ENCODE measurements around the gene NR2C2AP. TPM values are rescaled to one million over a fixed set of nuclear protein-coding genes. Genes with fewer than 3 reads are reported as not detected.

NR2C2AP gene
- total RNA-seq, 1 donor from 2014 or later: 12.9 TPM

DNA sequence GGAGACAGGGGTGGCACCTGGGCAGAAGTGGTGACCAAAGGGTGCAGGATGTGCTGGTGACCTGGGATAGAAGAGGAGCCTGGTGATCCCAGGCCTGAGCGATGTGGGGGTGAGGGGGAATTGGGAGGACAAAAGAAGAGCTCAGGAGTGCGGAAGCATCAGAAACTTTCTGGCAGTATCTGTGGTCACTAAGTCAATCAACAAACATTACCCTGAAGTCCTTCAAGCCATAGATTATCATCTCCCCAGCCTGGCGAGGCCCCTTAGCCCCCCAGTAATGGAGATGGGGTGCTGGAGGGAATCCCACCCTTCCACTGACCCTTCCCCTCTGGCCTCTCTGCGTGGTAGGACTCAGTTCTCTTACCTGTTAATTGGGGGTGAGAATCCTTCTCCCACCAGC, 43.7 kb downstream of the NR2C2AP start:
- no peaks in the 10 kb centered on the region for H3K4me1 ChIP-seq
- TF ChIP-seq, protein P1, sequence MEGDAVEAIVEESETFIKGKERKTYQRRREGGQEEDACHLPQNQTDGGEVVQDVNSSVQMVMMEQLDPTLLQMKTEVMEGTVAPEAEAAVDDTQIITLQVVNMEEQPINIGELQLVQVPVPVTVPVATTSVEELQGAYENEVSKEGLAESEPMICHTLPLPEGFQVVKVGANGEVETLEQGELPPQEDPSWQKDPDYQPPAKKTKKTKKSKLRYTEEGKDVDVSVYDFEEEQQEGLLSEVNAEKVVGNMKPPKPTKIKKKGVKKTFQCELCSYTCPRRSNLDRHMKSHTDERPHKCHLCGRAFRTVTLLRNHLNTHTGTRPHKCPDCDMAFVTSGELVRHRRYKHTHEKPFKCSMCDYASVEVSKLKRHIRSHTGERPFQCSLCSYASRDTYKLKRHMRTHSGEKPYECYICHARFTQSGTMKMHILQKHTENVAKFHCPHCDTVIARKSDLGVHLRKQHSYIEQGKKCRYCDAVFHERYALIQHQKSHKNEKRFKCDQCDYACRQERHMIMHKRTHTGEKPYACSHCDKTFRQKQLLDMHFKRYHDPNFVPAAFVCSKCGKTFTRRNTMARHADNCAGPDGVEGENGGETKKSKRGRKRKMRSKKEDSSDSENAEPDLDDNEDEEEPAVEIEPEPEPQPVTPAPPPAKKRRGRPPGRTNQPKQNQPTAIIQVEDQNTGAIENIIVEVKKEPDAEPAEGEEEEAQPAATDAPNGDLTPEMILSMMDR (IDR thresholded peaks at IDR 0.05): no peak
- intact Hi-C loops (cut with DNase I): no loop called here

DNA sequence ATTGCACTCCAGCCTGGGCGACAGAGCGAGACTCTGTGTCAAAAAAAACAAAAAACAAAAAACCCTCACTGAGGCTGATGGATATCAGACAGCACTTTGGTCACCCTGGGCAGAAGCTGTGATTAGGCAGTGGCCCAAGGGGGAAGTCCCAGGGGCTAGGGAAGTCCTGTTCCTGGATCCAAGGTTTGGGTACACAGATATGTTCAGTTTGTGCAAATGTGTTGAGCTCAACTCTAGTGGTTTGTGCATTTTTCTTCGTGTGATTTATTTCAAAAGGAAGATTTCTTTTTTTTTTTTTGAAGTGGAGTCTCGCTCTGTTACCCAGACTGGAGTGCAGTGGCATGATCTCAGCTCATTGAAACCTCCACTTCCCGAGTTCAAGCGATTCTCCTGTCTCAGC, 45.4 kb downstream of the NR2C2AP start:
- H3K4me1 ChIP-seq: no peaks in the 10 kb centered on the region
- H3K27me3 ChIP-seq (ENCODE audit: low read depth): no peaks in the 10 kb centered on the region
- H3K4me3 ChIP-seq: no peak overlapping the region
- no peaks in the 10 kb centered on the region for H3K36me3 ChIP-seq
- H3K27ac ChIP-seq: no peak overlapping the region
- H3K9me3 ChIP-seq: no peaks in the 10 kb centered on the region
- intact Hi-C loops (cut with DNase I): no loop called here
- TF ChIP-seq, protein P1 (IDR thresholded peaks at IDR 0.05): no peak
- no peak for ATAC-seq
- DNase-seq: no peak

More for the DNA sequence above, 43.7 kb downstream of the NR2C2AP start:
- H3K27me3 ChIP-seq (ENCODE audit: low read depth): no peaks in the 10 kb centered on the region
- no peaks in the 10 kb centered on the region for H3K9me3 ChIP-seq
- H3K36me3 ChIP-seq: no peaks in the 10 kb centered on the region
- no peak overlapping the region for H3K4me3 ChIP-seq
- DNase-seq (no peak), ATAC-seq (no peak)
- no peak overlapping the region for H3K27ac ChIP-seq

DNA sequence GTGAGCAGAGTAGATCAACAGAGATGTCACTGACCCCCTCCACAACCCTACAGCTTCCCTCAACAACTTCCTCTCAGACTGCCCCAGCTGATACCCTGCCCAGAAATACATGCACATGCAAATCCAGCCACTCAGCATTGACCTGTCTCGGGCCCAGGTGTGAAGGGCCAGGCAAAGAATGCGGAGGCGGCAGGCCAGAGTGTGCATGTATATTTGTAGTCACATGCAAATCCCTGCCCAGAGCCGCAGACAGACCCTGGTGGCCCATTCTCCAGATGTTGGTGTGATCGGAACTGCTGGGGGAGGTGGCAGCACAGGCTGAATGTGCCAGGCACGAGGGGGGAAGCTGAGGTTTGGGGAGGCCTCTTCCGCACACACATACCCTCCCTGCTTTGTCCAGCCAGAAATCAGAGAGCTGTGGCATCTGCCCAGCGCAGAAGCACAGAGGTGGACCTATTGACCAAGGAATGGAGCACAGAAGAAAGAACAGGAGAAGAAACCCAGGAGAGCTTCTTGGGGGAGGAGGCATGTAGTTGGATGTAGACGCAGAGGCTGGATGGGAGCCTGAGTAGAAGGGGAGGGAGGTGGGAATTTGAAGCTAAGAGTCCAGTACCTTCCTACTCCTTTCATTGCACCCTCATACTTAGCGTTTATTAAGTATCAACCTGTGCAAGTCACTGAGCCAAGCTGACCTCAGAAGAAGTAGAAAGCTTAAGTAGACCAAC, 47.6 kb downstream of the NR2C2AP start:
- no peak overlapping the region for H3K4me3 ChIP-seq
- no peaks in the 10 kb centered on the region for H3K27me3 ChIP-seq (ENCODE audit: low read depth)
- H3K36me3 ChIP-seq: no peaks in the 10 kb centered on the region
- no peak overlapping the region for H3K27ac ChIP-seq
- intact Hi-C loops (cut with DNase I): no loop called here
- ATAC-seq: peak in 1 of 2 donors; percentile 44
- no peak for DNase-seq
- TF ChIP-seq, protein P1 (IDR thresholded peaks at IDR 0.05): no peak
- H3K4me1 ChIP-seq: no peaks in the 10 kb centered on the region
- H3K9me3 ChIP-seq: no peaks in the 10 kb centered on the region

DNA sequence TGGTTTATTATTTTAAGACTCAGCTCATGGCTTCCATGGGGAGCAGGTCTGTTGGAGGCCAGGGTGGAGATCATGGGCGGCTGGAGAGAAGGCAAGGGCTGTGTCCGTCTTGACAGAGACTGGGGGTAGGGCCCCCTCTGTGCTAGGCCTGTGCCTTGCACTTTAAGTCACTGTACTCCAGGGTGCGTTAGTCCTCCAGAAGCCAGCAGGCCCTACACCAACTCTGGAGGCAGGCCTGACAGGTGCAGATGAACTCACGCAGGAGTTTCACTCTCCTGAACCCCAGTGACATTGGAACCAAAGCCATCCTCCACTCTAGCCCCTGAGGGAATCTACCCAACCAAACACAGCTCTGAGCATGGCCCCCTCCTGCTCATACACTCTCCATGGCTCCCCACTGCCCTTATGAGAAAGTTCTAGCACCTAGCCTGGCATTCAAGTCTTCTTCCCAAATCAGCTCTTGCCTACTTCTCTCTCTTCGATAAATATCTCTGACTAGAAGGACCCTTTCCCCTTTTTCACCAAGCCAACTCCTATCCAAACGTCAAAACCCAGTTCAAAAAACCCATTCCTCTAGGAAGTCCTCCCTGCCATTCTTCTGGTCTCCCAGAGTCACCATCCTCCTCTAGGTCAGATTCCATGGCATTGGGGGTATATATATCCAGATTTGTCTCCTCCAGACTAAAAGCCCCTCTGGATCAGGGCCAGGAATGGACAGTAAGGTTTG, 48.3 kb downstream of the NR2C2AP start:
- Histone ChIP-seq H3K4me3 (no peak overlapping the region), H3K4me1 (no peaks in the 10 kb centered on the region), H3K27ac (no peak overlapping the region), H3K9me3 (no peaks in the 10 kb centered on the region), H3K27me3 (ENCODE audit: low read depth) (no peaks in the 10 kb centered on the region), H3K36me3 (no peaks in the 10 kb centered on the region)
- TF ChIP-seq, protein P1 (IDR thresholded peaks at IDR 0.05): no peak
- intact Hi-C loops (cut with DNase I): no loop called here
- no peak for ATAC-seq
- DNase-seq: no peak

DNA sequence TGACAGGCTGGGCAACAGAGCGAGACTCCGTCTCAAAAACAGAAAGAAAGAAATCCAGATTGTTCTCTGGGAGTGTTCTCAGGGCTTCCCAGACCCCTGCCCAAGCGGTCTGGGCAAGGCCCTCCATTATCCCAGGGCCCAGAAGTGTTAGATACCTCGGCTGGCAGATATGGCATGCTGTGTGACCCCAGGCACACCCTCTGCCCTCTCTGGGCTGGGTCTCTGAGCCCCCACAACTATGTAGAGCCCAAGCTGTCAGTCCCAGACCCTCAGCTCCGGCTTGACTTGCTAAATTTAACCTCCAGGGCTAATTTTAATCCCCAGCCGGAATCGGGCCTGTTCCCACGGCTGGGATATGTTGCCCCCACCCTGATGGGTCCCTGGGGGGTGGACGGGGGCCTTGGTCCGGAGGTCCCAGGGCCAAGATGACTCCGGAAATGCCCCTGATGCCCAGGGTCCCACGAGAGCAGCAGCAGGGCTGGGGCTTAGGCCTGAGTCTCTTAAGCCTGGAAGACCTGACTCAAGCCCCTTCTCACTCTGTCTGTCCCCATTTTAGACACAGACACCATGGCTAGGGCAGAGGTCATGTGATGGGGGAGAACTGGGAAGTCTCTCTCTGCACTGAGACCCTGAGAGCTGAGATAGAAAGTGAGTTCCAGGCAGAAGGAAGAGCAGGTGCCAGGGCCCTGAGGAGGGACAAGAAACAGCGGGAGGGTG, 50.4 kb downstream of the NR2C2AP start:
- no peak for DNase-seq
- no peak overlapping the region for H3K27ac ChIP-seq

More for the DNA sequence above, 50.4 kb downstream of the NR2C2AP start:
- H3K4me3 ChIP-seq: no peak overlapping the region
- no peaks in the 10 kb centered on the region for H3K27me3 ChIP-seq (ENCODE audit: low read depth)
- no peaks in the 10 kb centered on the region for H3K4me1 ChIP-seq
- TF ChIP-seq, protein P1 (IDR thresholded peaks at IDR 0.05): no peak
- no peaks in the 10 kb centered on the region for H3K9me3 ChIP-seq
- intact Hi-C loops (cut with DNase I): no loop called here
- H3K36me3 ChIP-seq: peaks cover 20% of the 10 kb centered on the region
- ATAC-seq: no peak
